CD4-positive, alpha-beta T cell treated with Interleukin-15 for 1 hour (primary cell): ENCODE results near the gene FAM32A.
"Not testable (repeated sequence)": the region's sequence is repeated elsewhere in the genome, so short reads cannot be mapped to it uniquely, and the experiment has no call there.

Experiments used
- DNase-seq: peaks from one replicate; pipeline ENCODE4 v3.0.0-alpha.2; 2020

FAM32A gene

DNA sequence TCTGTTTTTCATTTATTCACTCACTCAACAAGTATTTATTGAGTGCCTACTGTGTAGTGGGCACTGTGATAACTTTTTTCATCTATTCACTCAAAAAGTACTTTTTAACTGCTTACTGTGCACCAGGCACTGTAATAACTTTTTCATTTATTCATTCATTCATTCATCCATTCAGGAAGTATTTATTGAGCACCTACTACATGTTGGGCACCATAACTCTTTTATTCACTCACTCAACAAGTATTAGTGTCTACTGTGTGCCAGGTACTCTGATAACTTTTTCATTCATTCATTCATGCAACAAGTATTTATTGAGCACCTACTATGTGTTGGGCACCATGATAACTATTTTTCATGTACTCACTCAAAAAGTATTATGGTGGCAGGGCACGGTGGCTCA, 18.8 kb upstream of the FAM32A start:
- no peak for DNase-seq

DNA sequence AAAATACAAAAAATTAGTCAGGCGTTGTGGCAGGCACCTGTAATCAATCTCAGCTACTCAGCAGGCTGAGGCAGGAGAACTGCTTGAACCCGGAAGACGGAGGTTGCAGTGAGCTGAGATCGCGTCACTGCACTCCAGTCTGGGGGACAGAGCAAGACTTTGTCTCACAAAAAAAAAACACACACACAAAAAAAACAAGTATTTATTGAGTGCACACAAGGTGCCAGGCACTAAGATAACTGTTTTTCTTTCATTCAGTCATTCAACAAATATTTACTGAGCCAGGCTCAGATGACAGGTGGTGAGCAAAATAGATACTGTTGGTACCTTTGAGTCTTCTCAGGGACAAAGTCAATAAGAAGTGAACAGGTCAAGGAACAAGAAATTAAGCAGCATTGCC, 18.2 kb upstream of the FAM32A start:
- DNase-seq: no peak

DNA sequence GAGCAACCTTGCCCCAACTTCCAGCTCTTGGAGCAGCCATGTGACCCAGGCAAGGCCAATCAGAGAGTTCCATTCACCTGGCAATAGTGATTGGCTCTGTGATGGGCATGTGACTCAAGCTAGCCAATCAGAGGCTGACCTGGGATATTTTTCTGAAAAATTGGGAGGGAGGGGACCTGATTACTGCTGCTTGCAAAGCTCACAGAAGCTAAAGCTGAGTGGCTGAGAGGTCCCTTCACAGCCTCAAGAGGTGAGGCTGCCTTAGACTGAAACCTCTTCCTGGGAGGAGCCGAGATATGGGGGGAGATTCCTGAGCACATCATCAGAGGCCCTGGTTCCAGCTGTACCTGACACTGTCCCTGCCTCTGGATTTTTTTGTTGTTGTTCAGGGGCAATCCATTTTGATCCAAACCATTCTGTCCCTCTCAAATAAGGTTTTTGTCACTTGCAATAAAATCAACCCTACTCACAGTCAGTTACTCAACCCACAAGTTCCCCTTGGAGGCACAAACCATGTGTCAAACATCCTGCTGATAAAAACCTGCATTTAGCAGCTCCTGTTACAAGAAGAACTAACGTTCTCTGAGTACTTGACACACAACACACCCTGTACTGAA, 16.6 kb upstream of the FAM32A start:
- peak; percentile 33 for DNase-seq

DNA sequence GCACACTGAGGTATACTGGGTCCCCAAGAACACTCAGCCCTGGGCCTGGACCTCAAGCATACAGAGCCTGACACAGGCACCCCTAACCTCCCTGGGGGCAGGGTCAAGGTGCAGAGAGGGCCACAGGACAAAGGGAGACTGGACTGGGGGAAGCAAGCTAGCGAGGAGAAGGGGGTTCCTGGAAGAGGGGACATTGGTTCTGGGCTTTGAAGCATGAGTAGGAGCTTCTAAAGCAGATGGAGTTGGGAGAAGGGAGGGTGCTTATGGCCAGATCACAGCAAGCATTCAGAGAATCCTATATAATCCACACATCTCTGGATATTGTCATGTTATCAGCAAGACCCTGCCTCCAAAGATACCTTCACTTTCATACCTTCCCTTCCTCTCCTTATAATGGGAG, 15.1 kb upstream of the FAM32A start:
- no peak for DNase-seq

DNA sequence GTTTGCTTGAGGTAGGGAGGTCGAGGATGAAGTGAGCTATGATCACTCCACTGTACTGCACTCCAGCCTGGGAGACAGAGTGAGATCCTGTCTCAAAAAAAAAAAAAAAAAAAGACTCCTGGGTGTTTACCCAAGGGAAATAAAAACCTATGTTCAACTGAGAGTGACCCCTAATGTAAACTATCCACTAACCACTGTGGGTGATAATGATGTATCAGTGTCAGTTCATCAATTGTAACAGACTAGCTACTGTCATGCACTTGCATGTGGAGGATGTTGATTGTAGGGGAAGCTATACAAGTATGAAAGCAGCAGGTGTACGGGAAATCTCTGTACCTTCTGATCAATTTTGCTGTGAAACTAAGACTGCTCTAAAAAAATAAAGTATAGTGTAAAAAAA, 9.3 kb upstream of the FAM32A start:
- DNase-seq: no peak

DNA sequence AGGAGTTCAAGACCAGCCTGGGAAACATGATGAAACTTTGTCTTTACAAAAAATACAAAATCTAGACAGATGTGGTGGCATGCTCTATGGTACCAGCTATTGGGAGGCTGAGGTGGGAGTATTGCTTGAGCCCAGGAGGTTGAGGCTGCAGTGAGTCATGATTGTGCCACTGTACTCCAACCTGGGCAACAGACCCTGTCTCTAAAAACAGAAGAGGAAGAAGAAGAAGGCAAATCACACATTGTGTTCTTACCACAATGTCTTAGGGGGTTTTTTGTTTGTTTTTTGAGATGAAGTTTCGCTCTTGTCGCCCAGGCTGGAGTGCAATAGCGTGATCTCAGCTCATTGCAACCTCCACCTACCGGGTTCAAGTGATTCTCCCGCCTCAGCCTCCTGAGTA, 6.3 kb upstream of the FAM32A start:
- DNase-seq: not testable (repeated sequence)

DNA sequence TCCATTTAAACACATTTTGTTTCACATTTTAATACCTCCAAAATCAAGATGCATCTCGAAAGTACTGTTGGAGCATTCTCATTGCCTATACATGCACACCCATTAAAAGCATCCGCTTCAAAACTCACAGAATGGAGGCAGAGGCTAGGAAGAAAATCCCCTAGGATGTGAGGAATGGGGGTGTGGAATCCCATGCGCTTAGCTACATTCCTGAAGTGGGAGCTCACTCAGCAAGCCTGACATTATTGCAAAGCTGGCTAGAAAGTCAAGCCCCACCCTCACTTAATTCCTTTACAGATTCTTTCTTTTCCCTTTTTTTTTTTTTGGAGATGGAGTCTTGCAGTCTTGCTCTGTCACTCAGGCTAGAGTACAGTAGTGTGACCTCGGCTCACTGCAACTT, 4.6 kb upstream of the FAM32A start:
- DNase-seq: no peak

DNA sequence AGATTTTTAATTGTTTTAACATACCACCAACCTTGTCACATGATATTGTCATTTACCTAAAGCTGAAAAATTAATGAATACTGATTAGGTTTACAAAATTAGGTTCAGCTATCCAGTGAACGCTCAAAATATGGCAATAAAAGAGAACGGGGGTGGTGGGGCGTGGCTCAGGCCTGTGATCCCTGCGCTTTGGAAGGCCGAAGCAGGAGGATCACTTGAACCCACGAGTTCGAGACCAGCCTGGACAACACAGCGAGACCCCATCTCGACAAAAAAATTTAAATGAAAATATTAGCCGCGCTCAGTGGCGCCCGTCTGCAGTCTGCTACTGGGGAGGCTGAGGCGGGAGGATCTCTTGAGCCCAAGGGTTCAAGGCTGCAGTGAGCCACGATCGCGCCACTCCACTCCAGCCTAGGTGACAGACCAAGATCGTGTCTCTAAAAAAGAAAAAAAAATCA, 516 bp upstream of the FAM32A start:
- DNase-seq: no peak

DNA sequence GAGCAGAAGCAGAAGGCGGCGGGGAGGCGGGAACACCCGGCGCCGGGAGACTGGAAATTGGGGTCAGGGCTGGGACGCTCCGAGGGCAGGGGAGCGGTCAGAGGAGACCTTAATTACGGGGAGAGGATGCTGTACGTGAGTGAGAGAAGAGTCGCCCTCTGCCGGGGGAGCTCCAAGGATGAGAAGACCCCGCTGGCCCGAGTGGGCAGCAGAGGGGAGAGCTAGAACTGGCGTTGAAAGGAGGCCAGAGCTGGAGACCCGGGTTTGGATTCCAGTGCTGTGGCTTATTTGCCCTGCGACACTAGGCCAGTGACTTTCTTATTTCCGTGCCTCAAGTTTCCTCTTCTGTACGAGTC, 536 bp downstream of the FAM32A start:
- DNase-seq: peak; percentile 34

DNA sequence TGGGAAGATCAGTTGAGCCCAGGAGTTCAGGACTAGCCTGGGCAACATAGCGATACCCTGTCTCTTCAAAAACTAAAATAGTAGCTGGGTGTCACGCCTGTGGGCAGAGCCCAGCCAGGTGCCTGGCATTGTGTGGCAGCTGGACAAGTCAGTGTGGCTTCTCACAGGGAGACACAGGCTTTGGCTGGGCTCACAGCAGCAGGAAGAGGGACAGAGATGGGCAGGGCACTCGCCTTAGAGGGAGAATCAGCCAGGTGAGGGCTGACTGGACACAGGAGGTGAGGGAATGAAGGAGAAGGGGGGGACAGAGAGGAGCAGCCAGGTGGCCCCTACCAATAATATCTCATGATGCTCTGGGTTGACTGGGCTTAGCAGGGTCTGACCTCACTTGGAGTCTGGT, 3.3 kb downstream of the FAM32A start:
- no peak for DNase-seq

DNA sequence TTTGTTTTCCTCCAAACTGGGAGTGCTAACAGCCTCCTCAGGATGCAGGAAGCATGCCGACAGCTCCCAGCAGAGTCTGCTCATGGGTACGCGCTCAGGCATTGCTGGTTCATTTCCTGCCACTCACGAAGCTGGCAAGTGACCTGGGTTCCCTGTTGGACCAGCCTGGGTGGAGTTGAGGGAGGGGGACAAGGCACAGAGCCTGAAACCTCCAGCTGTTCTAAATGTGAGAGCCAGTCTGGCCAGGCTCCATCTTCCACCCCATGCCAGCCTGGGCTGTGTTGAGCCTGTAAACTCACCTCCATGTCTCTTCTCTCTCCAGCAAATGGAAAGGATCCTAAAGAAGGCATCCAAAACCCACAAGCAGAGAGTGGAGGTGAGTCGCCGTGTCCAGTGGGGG, 5.0 kb downstream of the FAM32A start:
- DNase-seq: no peak

DNA sequence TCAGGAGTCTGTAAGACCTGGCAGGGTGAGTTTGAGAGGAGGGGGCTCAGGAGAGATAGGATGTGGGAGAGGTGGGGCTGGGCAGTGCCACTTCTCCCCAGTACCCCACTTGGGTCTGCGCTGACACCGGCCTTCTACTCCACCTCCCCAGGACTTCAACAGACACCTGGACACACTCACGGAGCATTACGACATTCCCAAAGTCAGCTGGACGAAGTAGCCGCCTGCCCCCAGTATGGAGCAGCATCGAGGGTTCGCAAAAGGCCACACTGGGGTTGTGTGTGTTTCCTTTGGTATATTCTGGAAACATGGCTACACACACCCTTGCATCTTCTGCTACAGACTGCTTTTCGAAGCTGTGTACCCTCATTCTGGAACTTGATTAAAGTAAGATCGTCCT, 5.5 kb downstream of the FAM32A start:
- DNase-seq: no peak

DNA sequence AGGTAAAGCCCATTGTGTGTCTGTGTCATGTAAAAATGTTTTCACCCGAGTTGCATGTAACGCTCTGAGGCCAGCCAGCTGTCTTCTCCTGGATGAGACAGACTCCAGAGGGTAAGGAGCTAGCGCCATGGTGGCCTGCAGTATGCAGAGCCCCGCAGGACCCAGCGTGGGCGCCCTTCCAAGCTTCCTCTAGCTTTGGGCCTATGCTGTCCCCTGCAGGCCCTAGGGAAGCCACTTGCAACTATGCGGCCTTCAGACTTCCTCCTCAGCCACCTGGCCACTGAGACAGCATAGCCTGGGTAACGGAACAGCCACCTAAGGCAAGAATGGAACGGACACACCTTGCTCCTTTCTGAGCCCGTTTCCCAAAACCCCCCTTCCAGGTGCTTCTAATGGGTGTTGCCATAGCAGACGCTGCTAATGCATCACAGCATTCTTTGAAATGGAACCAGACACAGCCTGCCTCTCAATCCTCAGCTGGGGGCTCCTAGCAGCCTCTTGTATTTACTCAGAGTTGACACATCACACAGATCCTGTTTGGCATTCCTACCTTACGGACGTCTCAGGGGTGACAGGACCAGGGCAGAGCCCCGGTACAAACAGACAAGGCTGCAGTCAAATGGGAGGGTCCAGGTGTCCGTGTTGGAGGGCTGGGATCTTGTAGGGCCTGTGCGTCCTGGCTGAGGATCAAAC, 6.2 kb downstream of the FAM32A start:
- DNase-seq: no peak

DNA sequence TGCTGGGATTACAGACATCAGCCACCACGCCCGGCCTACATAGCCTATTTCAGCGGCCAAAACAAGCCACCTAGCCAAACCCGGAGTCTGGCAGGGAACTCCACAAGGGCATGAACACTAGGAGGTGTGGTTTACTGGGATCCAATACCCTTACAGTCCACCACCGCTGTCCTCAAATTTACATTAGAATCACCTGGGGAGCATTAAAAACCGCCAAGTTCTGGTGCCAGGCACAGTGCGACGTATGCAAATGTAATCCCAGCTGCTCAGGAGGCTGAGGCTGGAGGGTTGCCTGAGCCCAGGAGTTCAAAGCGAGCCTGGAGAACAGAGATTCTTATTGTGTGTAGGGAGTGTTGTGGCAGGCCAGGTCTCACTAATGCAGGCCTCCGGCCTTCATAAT, 8.3 kb downstream of the FAM32A start:
- no peak for DNase-seq

DNA sequence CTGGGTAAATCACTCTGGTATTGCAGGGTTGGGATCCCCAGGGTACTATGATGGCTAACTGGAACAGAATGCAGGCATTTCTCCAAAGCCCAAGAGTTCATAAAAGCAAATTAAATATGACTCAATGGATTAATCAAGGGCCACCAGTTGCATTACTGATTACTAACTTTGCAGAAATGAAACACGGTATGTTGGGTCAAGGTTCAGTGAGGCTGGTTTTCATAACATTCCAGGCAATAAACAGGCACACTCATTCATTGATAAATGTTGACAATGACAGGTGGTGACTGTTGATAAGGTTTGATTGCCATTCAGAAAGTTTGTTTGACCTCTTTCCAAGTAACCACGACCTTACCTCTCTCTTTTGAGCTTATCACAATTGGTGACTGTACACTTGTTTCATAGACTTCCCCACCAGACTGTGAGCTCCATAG, 12.0 kb downstream of the FAM32A start:
- DNase-seq: no peak

DNA sequence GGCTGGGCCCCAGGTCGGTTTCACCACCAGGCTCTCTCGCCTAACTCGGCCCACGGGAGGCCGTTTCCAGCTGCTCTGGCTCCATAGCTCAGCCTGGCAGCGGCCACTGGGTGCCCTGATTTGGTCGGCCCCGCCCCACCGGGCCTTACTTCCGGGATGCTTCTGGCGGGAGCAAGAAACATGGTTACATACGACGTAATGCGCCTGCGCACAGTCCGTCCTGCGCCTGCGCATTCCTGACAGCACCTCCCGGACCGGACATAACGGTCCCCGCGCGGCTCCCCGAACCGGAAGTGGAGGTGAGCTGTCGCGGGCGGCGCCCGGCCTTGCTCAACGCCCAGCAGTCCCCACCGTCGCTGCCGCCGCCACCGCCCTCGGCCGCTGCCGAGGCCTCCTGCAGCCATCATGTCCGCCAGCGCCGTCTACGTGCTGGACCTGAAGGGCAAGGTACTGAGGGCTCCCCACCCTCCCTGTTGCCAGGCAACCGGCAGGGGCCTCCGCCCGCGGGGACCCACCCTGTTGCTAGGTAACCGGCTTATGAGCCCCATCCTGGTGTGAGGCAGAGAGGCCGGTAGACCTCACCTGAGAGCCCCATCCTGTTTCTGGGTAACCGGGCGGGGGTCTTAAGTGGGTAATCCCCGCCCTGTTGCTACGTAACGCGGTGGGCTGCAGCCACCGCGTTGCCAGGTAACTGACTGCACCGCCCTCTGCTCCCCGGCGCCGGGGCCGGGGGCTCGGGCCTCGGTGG, 12.6 kb downstream of the FAM32A start, which contains the start of gene AP1M1:
Gene AP1M1 (plus strand): TSS at position 290 of the 748 bp plus-strand sequence. CDS start 116 bp downstream, at position 406.
- DNase-seq: peak; percentile 98

DNA sequence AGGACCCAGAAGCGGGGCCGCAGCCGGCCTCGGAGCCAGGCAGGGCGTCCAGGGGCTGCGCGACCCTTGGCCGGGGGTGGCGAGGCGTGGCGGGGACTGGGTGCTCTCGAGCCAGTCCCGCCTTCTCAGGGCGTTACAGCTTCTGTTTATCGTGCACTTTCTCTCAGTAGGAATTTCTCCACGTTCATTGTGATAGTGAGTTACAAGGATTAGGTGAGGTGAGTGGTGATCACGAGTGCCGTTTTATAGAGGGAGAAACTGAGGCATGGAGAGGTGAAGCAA, 13.1 kb downstream of the FAM32A start:
- DNase-seq: no peak

DNA sequence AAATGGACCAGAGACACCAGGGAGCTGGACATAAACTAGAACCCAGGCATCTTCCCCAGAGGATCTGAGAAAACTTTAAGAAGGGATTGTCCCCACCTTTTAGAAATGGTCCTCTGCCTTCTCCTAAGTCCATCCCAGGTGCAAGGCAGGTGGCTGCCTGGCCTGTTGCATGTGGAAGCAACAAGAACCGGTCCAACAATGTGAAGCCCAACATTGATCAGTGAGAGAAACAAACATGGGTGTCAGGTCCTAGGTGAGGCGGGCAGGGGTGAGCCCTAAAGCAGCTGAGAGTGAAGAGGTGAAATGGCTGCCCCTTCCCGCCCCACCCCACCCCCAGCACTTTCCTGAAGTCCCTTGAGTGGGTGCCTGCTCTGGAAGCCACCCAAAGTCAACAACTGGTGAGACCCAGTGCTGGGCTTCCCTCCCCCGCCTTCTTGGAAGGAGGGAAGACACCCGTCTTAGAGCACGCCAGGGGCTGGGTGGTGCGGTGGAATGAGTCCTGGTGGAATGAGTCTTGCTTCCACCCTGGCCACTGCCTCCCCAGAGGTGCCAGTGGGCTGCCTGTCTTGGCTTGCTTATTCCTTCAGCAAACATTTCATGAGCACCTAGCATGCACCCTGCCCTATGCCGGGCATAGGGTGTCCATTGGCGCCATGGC, 14.2 kb downstream of the FAM32A start:
- DNase-seq: no peak

DNA sequence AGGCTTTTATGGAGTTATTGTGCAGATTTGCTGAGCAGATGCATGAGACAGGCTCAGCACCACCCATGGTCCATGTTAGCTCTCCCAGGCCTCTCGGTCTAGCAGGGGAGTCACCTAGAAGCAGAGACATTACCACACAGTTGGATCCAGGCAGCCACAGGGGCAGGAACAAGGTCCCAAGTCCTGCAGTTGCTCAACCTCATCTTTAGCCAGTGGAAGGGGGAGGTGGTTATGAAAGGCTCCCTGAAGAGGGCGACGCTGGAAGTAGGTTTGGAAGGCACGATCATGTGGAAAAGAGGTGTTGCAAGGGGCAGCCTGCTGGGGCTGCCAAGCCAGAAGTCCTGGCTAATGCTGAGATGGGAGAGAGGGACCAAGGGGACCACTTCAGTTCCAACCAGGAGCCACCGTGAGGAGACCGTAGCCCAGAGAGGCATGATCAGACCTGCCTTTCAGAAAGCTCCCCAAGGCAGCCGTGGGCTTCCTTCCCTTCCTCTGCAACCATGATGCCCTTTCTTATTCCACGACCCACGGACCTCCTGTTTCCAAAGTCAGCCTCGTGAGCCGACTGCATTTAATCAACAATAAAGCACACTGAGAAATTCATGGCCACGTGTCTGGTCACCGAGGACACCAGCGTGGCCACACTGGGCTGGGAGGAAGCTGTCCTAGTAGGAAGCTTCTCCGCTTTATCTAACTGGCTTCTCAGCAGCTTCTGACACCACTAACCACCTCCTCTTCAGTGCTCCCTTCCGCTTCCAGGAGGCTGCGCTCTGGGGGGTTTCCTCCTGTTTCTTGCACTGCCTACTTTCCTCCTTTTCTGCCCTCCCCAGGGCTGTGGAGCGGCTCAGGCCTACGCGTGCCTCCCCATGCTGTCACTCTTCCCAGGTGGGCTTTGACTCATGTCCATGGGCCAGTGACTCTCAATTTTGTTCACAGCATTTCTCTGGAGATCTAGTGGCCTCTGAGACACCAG, 15.1 kb downstream of the FAM32A start:
- no peak for DNase-seq

DNA sequence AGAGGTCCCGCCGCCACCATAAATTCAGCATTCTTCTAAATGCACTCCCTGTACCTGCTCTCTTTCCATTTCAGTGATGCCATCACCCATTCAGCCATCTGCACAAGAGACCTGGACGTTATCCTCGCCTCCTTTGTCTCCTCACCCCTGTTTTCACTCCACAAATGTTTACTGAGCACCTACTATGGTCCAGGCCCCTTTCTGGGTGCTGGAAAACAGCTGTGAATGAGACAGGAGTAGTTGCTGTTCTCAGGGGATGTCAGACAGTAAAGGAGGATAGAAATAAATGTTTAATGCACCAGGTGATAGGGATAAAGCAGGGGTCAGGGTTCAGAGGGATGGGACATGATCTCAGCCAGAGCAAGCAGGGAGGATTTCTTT, 15.8 kb downstream of the FAM32A start:
- no peak for DNase-seq

DNA sequence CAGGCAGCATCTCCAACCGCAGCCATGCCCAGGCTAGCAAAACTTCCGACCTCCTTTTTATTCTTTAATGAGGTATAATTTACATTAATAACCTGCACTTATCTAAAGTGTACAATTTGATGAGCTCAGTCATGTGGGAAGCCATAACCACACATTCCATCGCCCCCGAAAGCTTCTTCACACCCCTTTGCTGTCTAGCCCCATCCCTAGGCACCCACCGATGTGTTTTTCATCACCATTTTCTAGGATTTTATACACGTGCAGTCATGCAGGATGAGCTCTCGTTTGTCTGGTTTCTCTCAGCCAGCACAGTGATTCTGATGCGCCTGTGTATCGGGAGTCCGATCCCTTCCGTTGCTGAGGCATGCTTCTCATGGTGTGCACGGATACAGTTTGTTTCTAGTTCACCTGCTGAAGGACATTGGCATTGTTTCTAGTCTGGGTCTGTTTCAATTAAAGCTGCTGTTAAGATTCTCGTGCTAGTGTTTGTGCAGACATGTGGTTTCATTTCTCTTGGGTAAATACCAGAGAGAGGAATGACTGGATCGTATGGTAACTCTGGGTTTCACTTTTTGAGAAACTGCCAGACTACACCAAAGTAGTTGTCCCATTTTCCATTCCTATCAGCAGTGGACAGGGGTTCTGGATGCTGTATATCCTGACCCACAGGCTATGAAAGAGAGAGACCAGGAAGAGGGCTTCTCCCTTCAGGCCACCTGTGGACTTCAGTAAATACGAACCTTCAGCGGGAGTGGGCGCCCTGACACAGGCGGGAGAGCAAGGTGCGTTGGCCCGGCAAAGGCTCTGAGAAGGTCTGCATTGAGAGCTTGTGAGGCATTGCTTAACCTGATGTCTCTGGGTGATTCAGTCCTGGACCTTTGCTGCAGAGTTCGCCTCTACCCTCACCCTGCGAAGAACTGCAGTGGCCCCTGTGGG, 17.4 kb downstream of the FAM32A start:
- no peak for DNase-seq
